ENCODE measurements around the gene C10orf120. TPM values are rescaled to one million over a fixed set of nuclear protein-coding genes. Genes with fewer than 3 reads are reported as not detected.

C10orf120 gene
- total and polyA plus RNA-seq, 7 experiments from 2014 or later, result not detected

GRCh38 chr10:122721111-122721510, 21.5 kb upstream of the C10orf120 start:
- Mint-ChIP-seq H3K4me3 (no peak overlapping the region), H3K36me3 (no peaks in the 10 kb centered on the region), H3K27ac (no peak overlapping the region), H3K9me3 (peaks cover 0 to 1% (median 0%) of the 10 kb centered on the region in 11 donors), H3K27me3 (peaks cover 5 to 20% (median 11%) of the 10 kb centered on the region in 5 donors), H3K4me1 (no peaks in the 10 kb centered on the region)
- Histone ChIP-seq H3K4me1 (ENCODE audit: control insufficient read depth in 2 of 2, insufficient read depth in 2 of 2, low read length in 2 of 2) (no peaks in the 10 kb centered on the region), H3K27me3 (ENCODE audit: control insufficient read depth in 2 of 2, insufficient read depth in 2 of 2, low read length in 2 of 2) (no peaks in the 10 kb centered on the region), H3K27ac (ENCODE audit: low read depth, low read length) (no peak overlapping the region), H3K36me3 (ENCODE audit: control insufficient read depth in 2 of 3, insufficient read depth in 3 of 3, low read length in 3 of 3) (no peaks in the 10 kb centered on the region), H3K9me3 (ENCODE audit: control insufficient read depth in 2 of 3, low read length in 3 of 3) (no peaks in the 10 kb centered on the region), H3K4me3 (ENCODE audit: low read length) (no peak overlapping the region)
- no peak for DNase-seq
- ChIA-PET POLR2A (no interaction called here), CTCF (no interaction called here)
- ATAC-seq, result no peak
- intact Hi-C loops (cut with micrococcal nuclease), result no loop called here

GRCh38 chr10:122716025-122716424, 16.4 kb upstream of the C10orf120 start:
- Mint-ChIP-seq H3K27ac (no peak overlapping the region), H3K27me3 (peaks cover 5 to 32% (median 11%) of the 10 kb centered on the region in 5 donors), H3K4me3 (no peak overlapping the region), H3K9me3 (peaks cover 0 to 1% (median 0%) of the 10 kb centered on the region in 11 donors), H3K4me1 (no peaks in the 10 kb centered on the region), H3K36me3 (no peaks in the 10 kb centered on the region)
- Histone ChIP-seq H3K27me3 (ENCODE audit: control insufficient read depth in 2 of 2, insufficient read depth in 2 of 2, low read length in 2 of 2) (no peaks in the 10 kb centered on the region), H3K4me1 (ENCODE audit: control insufficient read depth in 2 of 2, insufficient read depth in 2 of 2, low read length in 2 of 2) (no peaks in the 10 kb centered on the region), H3K36me3 (ENCODE audit: control insufficient read depth in 2 of 3, insufficient read depth in 3 of 3, low read length in 3 of 3) (no peaks in the 10 kb centered on the region), H3K4me3 (ENCODE audit: low read length) (no peak overlapping the region), H3K27ac (ENCODE audit: low read depth, low read length) (no peak overlapping the region), H3K9me3 (ENCODE audit: control insufficient read depth in 2 of 3, low read length in 3 of 3) (no peaks in the 10 kb centered on the region)
- DNase-seq (no peak), ATAC-seq (no peak)
- POLR2A ChIA-PET, result no interaction called here
- CTCF ChIA-PET, result no interaction called here
- intact Hi-C loops (cut with micrococcal nuclease), result no loop called here

- H3K9me3 Mint-ChIP-seq, result peaks cover 0 to 1% (median 0%) of the 10 kb centered on the region in 11 donors
- ATAC-seq (no peak), DNase-seq (no peak)
- no peaks in the 10 kb centered on the region for H3K36me3 Mint-ChIP-seq
- intact Hi-C loops (cut with micrococcal nuclease), result no loop called here
- Histone ChIP-seq H3K36me3 (ENCODE audit: control insufficient read depth in 2 of 3, insufficient read depth in 3 of 3, low read length in 3 of 3) (no peaks in the 10 kb centered on the region), H3K27ac (ENCODE audit: low read depth, low read length) (no peak overlapping the region), H3K27me3 (ENCODE audit: control insufficient read depth in 2 of 2, insufficient read depth in 2 of 2, low read length in 2 of 2) (no peaks in the 10 kb centered on the region), H3K9me3 (ENCODE audit: control insufficient read depth in 2 of 3, low read length in 3 of 3) (no peaks in the 10 kb centered on the region), H3K4me3 (ENCODE audit: low read length) (no peak overlapping the region), H3K4me1 (ENCODE audit: control insufficient read depth in 2 of 2, insufficient read depth in 2 of 2, low read length in 2 of 2) (no peaks in the 10 kb centered on the region)
- ChIA-PET CTCF (no interaction called here), POLR2A (no interaction called here)
- H3K4me1 Mint-ChIP-seq, result no peaks in the 10 kb centered on the region
- no peak overlapping the region for H3K27ac Mint-ChIP-seq
- H3K4me3 Mint-ChIP-seq, result no peak overlapping the region
- peaks cover 5 to 30% (median 10%) of the 10 kb centered on the region in 5 donors for H3K27me3 Mint-ChIP-seq
Observed at GRCh38 chr10:122715576-122715975, 15.9 kb upstream of the C10orf120 start.

GRCh38 chr10:122713091-122713885, 13.6 kb upstream of the C10orf120 start:
- Mint-ChIP-seq H3K36me3 (no peaks in the 10 kb centered on the region), H3K9me3 (peaks cover 0 to 2% (median 0%) of the 10 kb centered on the region in 11 donors), H3K4me3 (no peak overlapping the region), H3K4me1 (no peaks in the 10 kb centered on the region), H3K27me3 (peaks cover 8 to 28% (median 17%) of the 10 kb centered on the region in 5 donors), H3K27ac (no peak overlapping the region)
- Histone ChIP-seq H3K4me1 (ENCODE audit: control insufficient read depth in 2 of 2, insufficient read depth in 2 of 2, low read length in 2 of 2) (no peaks in the 10 kb centered on the region), H3K4me3 (ENCODE audit: low read length) (no peak overlapping the region), H3K9me3 (ENCODE audit: control insufficient read depth in 2 of 3, low read length in 3 of 3) (no peaks in the 10 kb centered on the region), H3K27ac (ENCODE audit: low read depth, low read length) (no peak overlapping the region), H3K27me3 (ENCODE audit: control insufficient read depth in 2 of 2, insufficient read depth in 2 of 2, low read length in 2 of 2) (peaks cover 0 to 4% of the 10 kb centered on the region in 2 donors), H3K36me3 (ENCODE audit: control insufficient read depth in 2 of 3, insufficient read depth in 3 of 3, low read length in 3 of 3) (no peaks in the 10 kb centered on the region)
- ChIA-PET CTCF (no interaction called here), POLR2A (no interaction called here)
- intact Hi-C loops (cut with micrococcal nuclease), result no loop called here
- DNase-seq (no peak), ATAC-seq (no peak)

- H3K27me3 ChIP-seq (ENCODE audit: control insufficient read depth in 2 of 2, insufficient read depth in 2 of 2, low read length in 2 of 2), result peaks cover 0 to 4% of the 10 kb centered on the region in 2 donors
- Mint-ChIP-seq H3K9me3 (peaks cover 0 to 1% (median 0%) of the 10 kb centered on the region in 11 donors), H3K4me1 (peaks cover 0 to 8% (median 0%) of the 10 kb centered on the region in 7 donors), H3K36me3 (no peaks in the 10 kb centered on the region), H3K27me3 (peaks cover 8 to 22% (median 15%) of the 10 kb centered on the region in 5 donors), H3K4me3 (no peak overlapping the region), H3K27ac (no peak overlapping the region)
- DNase-seq, result no peak
- ATAC-seq, result no peak
- H3K27ac ChIP-seq (ENCODE audit: low read depth, low read length), result no peak overlapping the region
- peaks cover 0 to 5% of the 10 kb centered on the region in 2 donors for H3K4me1 ChIP-seq (ENCODE audit: control insufficient read depth in 2 of 2, insufficient read depth in 2 of 2, low read length in 2 of 2)
- H3K36me3 ChIP-seq (ENCODE audit: control insufficient read depth in 2 of 3, insufficient read depth in 3 of 3, low read length in 3 of 3), result no peaks in the 10 kb centered on the region
- intact Hi-C loops (cut with micrococcal nuclease), result no loop called here
- H3K4me3 ChIP-seq (ENCODE audit: low read length), result no peak overlapping the region
- CTCF ChIA-PET, result interaction anchor here (0.7 kb wide), 1 partner anchor 409 kb away, joined by 3 read pairs; no protein-coding TSS in a partner anchor
- H3K9me3 ChIP-seq (ENCODE audit: control insufficient read depth in 2 of 3, low read length in 3 of 3), result no peaks in the 10 kb centered on the region
- POLR2A ChIA-PET, result no interaction called here
Observed at GRCh38 chr10:122710576-122710975, 10.9 kb upstream of the C10orf120 start.

- ATAC-seq, result no peak
- intact Hi-C loops (cut with micrococcal nuclease), result loop anchor here (10.0 kb wide), 2 partner anchors 415 to 1765 kb away; no protein-coding TSS in a partner anchor
- no peak overlapping the region for H3K4me3 ChIP-seq (ENCODE audit: low read length)
- ChIA-PET POLR2A (no interaction called here), CTCF (no interaction called here)
- peaks cover 0 to 8% (median 0%) of the 10 kb centered on the region in 7 donors for H3K4me1 Mint-ChIP-seq
- no peaks in the 10 kb centered on the region for H3K9me3 ChIP-seq (ENCODE audit: control insufficient read depth in 2 of 3, low read length in 3 of 3)
- no peak overlapping the region for H3K27ac ChIP-seq (ENCODE audit: low read depth, low read length)
- no peak for DNase-seq
- no peaks in the 10 kb centered on the region for H3K36me3 ChIP-seq (ENCODE audit: control insufficient read depth in 2 of 3, insufficient read depth in 3 of 3, low read length in 3 of 3)
- no peaks in the 10 kb centered on the region for H3K36me3 Mint-ChIP-seq
- H3K27me3 Mint-ChIP-seq, result peaks cover 8 to 22% (median 14%) of the 10 kb centered on the region in 5 donors
- no peak overlapping the region for H3K27ac Mint-ChIP-seq
- peaks cover 0 to 1% (median 0%) of the 10 kb centered on the region in 11 donors for H3K9me3 Mint-ChIP-seq
- H3K4me1 ChIP-seq (ENCODE audit: control insufficient read depth in 2 of 2, insufficient read depth in 2 of 2, low read length in 2 of 2), result peaks cover 0 to 5% of the 10 kb centered on the region in 2 donors
- H3K27me3 ChIP-seq (ENCODE audit: control insufficient read depth in 2 of 2, insufficient read depth in 2 of 2, low read length in 2 of 2), result peaks cover 0 to 4% of the 10 kb centered on the region in 2 donors
- H3K4me3 Mint-ChIP-seq, result no peak overlapping the region
Observed at GRCh38 chr10:122709971-122710370, 10.3 kb upstream of the C10orf120 start.

Data from naive thymus-derived CD4-positive, alpha-beta T cell (primary cell).